Activated CD8-positive, alpha-beta T cell treated with anti-CD3 and anti-CD28 coated beads, Interleukin-2, amount 10 ng/mL, durations not matched to agents 7 days and 5 days (primary cell): ENCODE data around the gene SART1. TPM values are rescaled to one million over a fixed set of nuclear protein-coding genes. Genes with fewer than 3 reads are reported as not detected.

Experiments used
- ATAC-seq: fragments of 150-1000 bp; cut with Tn5 transposase; one replicate; pipeline ENCODE4 v1.10.0; 2021; ENCODE audit warnings: moderate library complexity
- CTCF ChIA-PET: fragments of 350-600 bp; sonication (Branson Sonifier 250); formaldehyde crosslinking; loops from one replicate; lab custom pipeline; 2021; ENCODE audit warnings: antibody characterized with exemption; lab: Charles Lee
- POLR2A ChIA-PET: fragments of 350-600 bp; sonication (Branson Sonifier 250); formaldehyde crosslinking; loops from one replicate; lab custom pipeline; 2021; ENCODE audit warnings: antibody characterized with exemption; lab: Charles Lee
- DNase-seq: peaks from one replicate; pipeline ENCODE4 v3.0.0-alpha.2; 2020
- H3K27ac Mint-ChIP-seq: one replicate; pipeline ENCODE4 v1.8.0; 2021; ENCODE audit warnings: mild to moderate bottlenecking, mixed read lengths
- H3K27me3 Mint-ChIP-seq: one replicate; pipeline ENCODE4 v1.8.0; 2021; ENCODE audit warnings: low read depth, mixed read lengths
- H3K36me3 Mint-ChIP-seq: one replicate; pipeline ENCODE4 v1.8.0; 2021; ENCODE audit warnings: low read depth, mixed read lengths
- H3K4me1 Mint-ChIP-seq: one replicate; pipeline ENCODE4 v1.8.0; 2021; ENCODE audit warnings: low read depth, mixed read lengths
- H3K4me3 Mint-ChIP-seq: one replicate; pipeline ENCODE4 v1.8.0; 2021; ENCODE audit warnings: mild to moderate bottlenecking, mixed read lengths
- H3K9me3 Mint-ChIP-seq: one replicate; pipeline ENCODE4 v1.8.0; 2022; ENCODE audit warnings: mixed read lengths; ENCODE audit not compliant: insufficient read depth
- total RNA-seq, 2 experiments: library from RNA; stranded (reverse); gene quantifications; one replicate each; pipeline ENCODE4 v1.2.3, GENCODE V29; 2021

Gene SART1, protein sequence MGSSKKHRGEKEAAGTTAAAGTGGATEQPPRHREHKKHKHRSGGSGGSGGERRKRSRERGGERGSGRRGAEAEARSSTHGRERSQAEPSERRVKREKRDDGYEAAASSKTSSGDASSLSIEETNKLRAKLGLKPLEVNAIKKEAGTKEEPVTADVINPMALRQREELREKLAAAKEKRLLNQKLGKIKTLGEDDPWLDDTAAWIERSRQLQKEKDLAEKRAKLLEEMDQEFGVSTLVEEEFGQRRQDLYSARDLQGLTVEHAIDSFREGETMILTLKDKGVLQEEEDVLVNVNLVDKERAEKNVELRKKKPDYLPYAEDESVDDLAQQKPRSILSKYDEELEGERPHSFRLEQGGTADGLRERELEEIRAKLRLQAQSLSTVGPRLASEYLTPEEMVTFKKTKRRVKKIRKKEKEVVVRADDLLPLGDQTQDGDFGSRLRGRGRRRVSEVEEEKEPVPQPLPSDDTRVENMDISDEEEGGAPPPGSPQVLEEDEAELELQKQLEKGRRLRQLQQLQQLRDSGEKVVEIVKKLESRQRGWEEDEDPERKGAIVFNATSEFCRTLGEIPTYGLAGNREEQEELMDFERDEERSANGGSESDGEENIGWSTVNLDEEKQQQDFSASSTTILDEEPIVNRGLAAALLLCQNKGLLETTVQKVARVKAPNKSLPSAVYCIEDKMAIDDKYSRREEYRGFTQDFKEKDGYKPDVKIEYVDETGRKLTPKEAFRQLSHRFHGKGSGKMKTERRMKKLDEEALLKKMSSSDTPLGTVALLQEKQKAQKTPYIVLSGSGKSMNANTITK
- total RNA-seq: 10 to 100 TPM; 88.0 to 90.3 TPM

DNA sequence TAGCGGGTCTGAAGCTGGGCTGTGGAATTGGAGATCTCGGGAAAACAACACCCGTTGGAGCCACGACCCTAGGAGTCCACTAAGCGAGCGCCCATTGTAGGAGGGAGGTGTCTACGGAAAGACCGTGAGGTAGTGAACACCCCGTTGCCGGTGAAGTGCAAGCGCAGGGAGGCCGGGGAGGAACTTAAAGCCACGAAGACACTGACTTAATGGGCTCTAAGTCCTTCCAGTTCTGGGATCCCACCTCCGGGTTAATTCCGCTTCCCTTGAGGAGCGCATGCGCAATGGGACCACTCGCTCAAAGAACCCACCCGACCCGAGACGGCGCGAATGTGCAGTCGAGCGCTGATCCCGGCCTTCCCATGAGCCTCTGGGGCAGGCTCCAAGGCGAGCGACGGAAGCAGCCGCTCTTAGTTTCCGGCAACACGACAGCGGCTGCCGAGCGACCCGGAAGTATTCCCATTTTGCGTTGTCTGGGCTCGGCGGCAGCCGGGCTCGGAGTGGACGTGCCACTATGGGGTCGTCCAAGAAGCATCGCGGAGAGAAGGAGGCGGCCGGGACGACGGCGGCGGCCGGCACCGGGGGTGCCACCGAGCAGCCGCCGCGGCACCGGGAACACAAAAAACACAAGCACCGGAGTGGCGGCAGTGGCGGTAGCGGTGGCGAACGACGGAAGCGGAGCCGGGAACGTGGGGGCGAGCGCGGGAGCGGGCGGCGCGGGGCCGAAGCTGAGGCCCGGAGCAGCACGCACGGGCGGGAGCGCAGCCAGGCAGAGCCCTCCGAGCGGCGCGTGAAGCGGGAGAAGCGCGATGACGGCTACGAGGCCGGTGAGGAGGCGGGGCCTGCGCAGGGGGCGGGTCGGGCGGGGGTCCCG, at the start of gene SART1:
TSS of gene SART1 (plus strand) at position 468 of the 874 bp plus-strand sequence. CDS start at position 515, 47 bp downstream.
- DNase-seq (peak; percentile 98), ATAC-seq (peak; percentile 94)
- H3K4me3 Mint-ChIP-seq: peak within 1 kb of the TSS; percentile 94
- no peaks in the 10 kb centered on the region for H3K27me3 Mint-ChIP-seq
- H3K9me3 Mint-ChIP-seq: no peaks in the 10 kb centered on the region
- ChIA-PET CTCF (interaction anchor here (1.1 to 6.0 kb wide), 6 partner anchors 24 to 182 kb away, joined by 3 to 35 read pairs (median 4); no protein-coding TSS in a partner anchor), POLR2A (interaction anchor here (0.6 to 2.0 kb wide), 9 partner anchors 21 to 402 kb away, joined by 3 to 10 read pairs (median 3); partner anchors contain the start of genes CCDC85B, FIBP and MUS81)
- H3K36me3 Mint-ChIP-seq: peaks cover 33% of the 10 kb centered on the region
- H3K4me1 Mint-ChIP-seq: peaks cover 58% of the 10 kb centered on the region
- H3K27ac Mint-ChIP-seq: peak within 1 kb of the TSS; percentile 95

DNA sequence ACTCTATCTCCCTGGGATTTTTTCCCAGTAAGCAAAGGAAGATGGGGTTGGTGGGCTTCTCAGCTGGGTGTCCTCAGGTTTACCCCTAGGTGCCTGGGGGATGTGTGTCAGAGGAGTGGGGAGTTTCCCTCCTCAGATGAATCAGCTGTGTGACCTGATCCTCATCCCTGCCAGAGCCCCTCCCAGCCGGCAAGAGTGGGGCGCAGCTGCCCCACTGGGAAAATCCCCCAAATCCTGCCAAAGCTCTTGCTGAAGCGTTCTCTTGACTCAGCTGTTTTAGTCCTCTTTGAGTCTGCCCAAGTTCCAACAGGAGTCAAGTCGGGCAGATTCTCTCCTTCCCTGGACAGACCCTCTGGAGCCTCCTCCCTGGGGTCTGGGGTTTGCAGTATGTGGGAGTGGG, 48.7 kb upstream of the SART1 start:
- DNase-seq: no peak
- ChIA-PET CTCF (interaction anchor here (1.0 to 5.4 kb wide), 3 partner anchors 16 to 75 kb away, joined by 3 to 41 read pairs (median 3); partner anchors contain the start of genes CCDC85B and FIBP), POLR2A (no interaction called here)
- H3K36me3 Mint-ChIP-seq: peaks cover 10% of the 10 kb centered on the region
- H3K4me3 Mint-ChIP-seq: no peak overlapping the region
- no peak overlapping the region for H3K27ac Mint-ChIP-seq
- no peaks in the 10 kb centered on the region for H3K27me3 Mint-ChIP-seq
- no peaks in the 10 kb centered on the region for H3K9me3 Mint-ChIP-seq
- no peak for ATAC-seq
- peaks cover 27% of the 10 kb centered on the region for H3K4me1 Mint-ChIP-seq

DNA sequence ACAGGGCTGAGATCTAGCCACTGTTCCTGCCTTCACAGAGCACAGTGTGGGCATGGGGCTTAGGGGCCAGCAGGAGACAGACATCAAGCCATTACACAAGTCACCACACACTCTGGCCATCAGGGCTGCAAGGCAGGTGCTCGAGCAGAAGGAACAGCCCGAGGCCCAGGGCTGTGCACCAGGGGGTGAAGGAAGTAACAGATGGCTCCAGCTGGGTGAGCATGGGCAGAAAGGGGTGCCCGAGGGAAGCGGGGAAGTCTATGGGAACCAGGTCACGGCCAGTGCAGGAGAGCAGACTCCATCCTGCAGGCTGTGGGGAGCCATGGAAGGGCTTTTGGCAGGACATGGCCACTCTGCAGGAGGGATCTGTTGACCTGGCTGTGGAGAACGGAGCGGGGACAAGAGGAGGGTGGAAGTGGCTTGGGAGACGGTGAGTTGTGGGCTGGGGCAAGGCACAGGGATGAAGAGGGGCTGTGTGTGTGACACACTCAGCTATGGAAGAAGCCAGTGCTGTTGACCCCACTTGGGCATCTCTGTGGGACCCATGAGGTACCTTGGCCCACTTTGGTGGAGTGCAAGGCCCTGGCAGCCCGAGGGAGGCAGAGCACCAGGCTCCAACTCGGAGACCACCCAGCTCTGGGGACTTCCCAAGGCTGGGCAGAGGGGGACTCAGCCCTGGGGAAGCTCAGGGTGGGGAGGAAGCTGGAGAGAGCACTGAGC, 46.3 kb upstream of the SART1 start:
- DNase-seq: no peak
- ChIA-PET CTCF (interaction anchor here (0.9 to 1.5 kb wide), 2 partner anchors 14 to 15 kb away, joined by 3 read pairs; partner anchors contain the start of gene FOSL1), POLR2A (interaction anchor here (0.6 to 2.4 kb wide), 5 partner anchors 10 to 41 kb away, joined by 3 to 13 read pairs (median 3); partner anchors contain the start of gene CCDC85B)
- ATAC-seq: no peak
- no peaks in the 10 kb centered on the region for H3K9me3 Mint-ChIP-seq
- no peaks in the 10 kb centered on the region for H3K27me3 Mint-ChIP-seq
- peaks cover 14% of the 10 kb centered on the region for H3K36me3 Mint-ChIP-seq
- peaks cover 26% of the 10 kb centered on the region for H3K4me1 Mint-ChIP-seq
- no peak overlapping the region for H3K27ac Mint-ChIP-seq
- H3K4me3 Mint-ChIP-seq: no peak overlapping the region

DNA sequence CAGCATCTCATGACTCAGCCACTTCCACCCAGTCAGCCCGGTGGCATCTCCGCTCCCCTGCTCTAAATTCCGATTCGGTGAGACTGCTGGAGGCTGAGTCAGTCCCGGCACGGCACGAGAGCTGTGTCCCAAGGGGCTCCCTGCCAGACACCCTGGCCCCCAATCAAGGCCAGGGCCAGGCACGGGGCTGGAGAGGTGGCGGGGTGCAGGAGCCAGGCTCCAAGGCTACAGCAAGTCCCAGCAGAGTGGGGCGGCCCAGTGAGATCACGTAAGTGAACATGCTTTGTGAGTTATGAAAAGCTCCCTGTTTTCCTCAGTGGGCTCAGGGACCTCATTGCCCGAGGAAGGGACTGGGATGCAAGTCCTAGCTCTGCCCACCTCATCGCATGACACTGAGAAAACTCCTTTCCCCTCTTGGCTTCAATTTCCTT, 45.7 kb upstream of the SART1 start:
- Mint-ChIP-seq H3K27me3 (no peaks in the 10 kb centered on the region), H3K4me3 (no peak overlapping the region), H3K4me1 (peaks cover 31% of the 10 kb centered on the region), H3K9me3 (no peaks in the 10 kb centered on the region), H3K27ac (no peak overlapping the region), H3K36me3 (peaks cover 20% of the 10 kb centered on the region)
- ChIA-PET POLR2A (interaction anchor here (0.6 to 2.4 kb wide), 2 partner anchors 10 to 25 kb away, joined by 3 to 13 read pairs; partner anchors contain the start of gene CCDC85B), CTCF (interaction anchor here (0.9 to 1.5 kb wide), 3 partner anchors 14 to 30 kb away, joined by 3 read pairs; partner anchors contain the start of gene FOSL1)
- DNase-seq (no peak), ATAC-seq (no peak)

DNA sequence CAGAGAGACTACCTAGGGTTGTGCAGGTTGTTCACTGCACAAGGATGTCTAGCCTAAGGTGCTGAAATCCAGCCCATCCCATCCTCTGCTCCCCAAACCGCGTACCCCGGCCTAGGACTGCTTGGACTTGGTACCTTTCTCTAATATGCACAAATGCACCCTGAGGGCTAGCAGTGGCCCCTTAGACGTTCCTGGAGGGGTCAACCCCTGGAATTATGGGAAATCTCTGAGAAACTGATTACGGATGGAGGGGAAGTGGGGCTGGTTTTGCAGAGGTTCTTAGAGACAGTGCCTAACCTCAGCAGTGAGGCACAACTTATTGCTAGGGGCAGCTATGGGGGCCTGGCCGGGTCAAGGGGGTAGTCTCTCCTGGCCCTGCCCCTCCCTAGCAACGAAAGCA, 45.1 kb upstream of the SART1 start:
- no peaks in the 10 kb centered on the region for H3K27me3 Mint-ChIP-seq
- H3K9me3 Mint-ChIP-seq: no peaks in the 10 kb centered on the region
- peak overlapping the region; percentile 86 for H3K4me3 Mint-ChIP-seq
- DNase-seq (no peak), ATAC-seq (no peak)
- ChIA-PET CTCF (interaction anchor here (0.9 to 1.5 kb wide), 3 partner anchors 15 to 31 kb away, joined by 3 read pairs; partner anchors contain the start of gene FOSL1), POLR2A (interaction anchor here (2.4 kb wide), 1 partner anchor 26 kb away, joined by 13 read pairs; the partner anchor contains the start of gene CCDC85B)
- peaks cover 21% of the 10 kb centered on the region for H3K36me3 Mint-ChIP-seq
- H3K27ac Mint-ChIP-seq: no peak overlapping the region
- H3K4me1 Mint-ChIP-seq: peaks cover 32% of the 10 kb centered on the region

DNA sequence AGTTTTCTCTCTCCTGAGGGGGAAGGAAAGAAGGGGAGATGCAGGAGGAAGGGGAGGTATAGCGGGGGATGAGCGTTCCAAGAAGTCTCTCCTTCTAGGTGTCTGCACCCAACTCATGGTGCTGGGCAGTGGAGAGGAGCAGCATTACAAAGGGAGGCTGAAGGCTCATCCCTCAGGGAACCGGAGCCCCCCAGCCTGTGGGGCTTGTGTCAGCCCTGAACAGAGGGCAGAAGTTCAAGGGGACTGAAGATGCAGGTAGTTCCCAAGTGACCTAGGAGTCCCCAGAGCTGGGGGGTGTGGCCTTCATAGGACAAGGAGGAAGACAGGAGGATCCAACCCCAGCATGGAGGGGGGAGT, 44.5 kb upstream of the SART1 start:
- no peaks in the 10 kb centered on the region for H3K27me3 Mint-ChIP-seq
- peaks cover 34% of the 10 kb centered on the region for H3K4me1 Mint-ChIP-seq
- POLR2A ChIA-PET: interaction anchor here (0.9 to 2.3 kb wide), 5 partner anchors 8 to 57 kb away, joined by 3 to 18 read pairs (median 7); partner anchors contain the start of genes CCDC85B and MUS81
- H3K4me3 Mint-ChIP-seq: peak overlapping the region; percentile 86
- no peaks in the 10 kb centered on the region for H3K9me3 Mint-ChIP-seq
- no peak overlapping the region for H3K27ac Mint-ChIP-seq
- H3K36me3 Mint-ChIP-seq: peaks cover 25% of the 10 kb centered on the region
- CTCF ChIA-PET: interaction anchor here (1.3 to 2.1 kb wide), 4 partner anchors 15 to 31 kb away, joined by 3 to 22 read pairs (median 6); partner anchors contain the start of genes CCDC85B, FIBP and FOSL1
- ATAC-seq (no peak), DNase-seq (no peak)

DNA sequence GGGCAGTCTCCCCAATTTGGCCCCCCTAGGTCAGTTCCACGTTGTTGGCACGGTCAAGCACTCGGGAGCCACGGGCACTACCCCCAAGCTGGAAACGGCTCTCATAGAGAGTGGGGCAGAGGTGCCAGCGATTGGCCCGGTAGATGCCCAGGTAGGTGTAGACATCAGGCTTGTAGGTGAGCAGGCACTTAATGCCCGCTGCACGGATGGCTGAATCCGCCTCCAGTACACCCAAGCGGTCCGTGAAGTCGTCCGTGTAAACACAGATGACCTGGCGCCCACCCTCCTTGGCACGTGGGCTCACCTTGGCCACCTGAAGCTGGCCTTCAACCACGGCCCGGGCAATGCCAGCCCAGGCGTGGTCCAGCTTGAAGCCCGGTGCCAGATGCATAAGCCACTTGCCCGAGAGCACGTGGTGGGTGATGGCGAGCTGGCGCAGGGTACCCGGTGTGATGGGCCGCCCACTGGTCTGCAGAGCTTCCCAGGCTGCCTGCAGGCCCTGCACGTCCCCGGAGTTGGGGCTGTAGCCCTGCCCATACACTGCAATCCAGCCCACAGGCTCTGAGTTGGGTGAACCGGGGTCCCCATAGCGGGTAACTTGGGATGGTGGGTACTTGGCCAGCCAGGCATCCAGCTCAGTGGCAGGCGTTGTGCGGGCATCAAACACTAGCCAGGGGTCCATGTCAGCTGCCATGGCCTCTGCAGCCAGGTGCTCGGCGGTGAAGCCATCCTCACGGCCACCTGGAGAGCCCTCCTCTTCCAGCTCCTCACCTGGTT, 43.9 kb upstream of the SART1 start:
- Mint-ChIP-seq H3K27me3 (no peaks in the 10 kb centered on the region), H3K36me3 (peaks cover 31% of the 10 kb centered on the region), H3K9me3 (no peaks in the 10 kb centered on the region), H3K27ac (no peak overlapping the region), H3K4me1 (peaks cover 39% of the 10 kb centered on the region), H3K4me3 (peak overlapping the region; percentile 86)
- ChIA-PET CTCF (interaction anchor here (0.6 to 2.1 kb wide), 8 partner anchors 9 to 127 kb away, joined by 3 to 22 read pairs (median 6); partner anchors contain the start of genes CCDC85B, FIBP and FOSL1), POLR2A (interaction anchor here (0.6 to 2.3 kb wide), 11 partner anchors 9 to 58 kb away, joined by 3 to 18 read pairs (median 3); partner anchors contain the start of genes CCDC85B and MUS81)
- ATAC-seq (no peak), DNase-seq (no peak)

DNA sequence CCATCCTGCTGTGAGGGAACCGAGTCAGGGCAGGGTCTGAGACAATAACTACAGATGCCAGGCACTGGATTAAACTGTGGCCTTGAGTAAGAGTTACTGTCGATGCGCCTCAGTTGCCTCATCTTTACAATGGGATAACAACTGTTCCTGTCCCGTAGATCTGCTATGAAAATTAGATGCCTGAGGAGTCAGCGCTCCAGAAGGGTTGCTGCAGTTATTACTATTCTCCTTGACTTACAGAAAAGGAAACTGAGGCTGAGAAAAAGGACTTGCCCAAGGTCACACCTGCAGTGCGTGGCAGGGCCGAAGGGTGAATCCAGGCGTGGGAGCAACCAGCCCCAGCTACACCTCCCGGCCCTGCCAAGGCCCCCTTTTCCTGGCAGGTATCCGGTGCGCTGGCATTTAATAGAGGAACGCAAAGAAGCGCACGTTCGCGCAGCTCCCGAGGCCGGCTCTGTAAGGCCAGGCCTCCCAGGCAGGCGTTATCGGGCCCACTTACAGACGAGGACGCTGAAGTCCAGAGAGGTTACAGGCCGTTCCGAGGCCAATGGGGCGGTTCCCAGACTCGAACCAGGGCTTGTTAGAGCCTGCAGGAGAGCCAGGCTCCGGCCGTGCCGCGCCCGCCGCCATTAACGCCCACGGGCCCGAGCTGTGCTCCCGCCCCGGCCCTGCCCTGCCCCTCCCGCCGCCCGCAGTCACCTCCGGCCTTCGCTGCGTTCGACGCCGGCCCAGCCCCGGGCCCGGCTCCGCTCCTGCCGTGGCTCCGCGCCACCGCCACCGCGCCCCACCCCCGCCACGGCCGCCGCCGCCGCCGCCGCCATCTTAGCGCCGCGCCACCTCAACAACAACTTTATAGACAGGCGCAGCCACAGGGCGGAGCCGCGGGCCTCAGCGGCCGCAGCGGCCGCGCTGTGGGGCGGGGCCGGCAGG, 43.1 kb upstream of the SART1 start, which contains the start of gene C11orf68:
TSS of gene C11orf68 (minus strand) at position 852 of the 930 bp plus-strand sequence. CDS start at position 821, 31 bp downstream.
- CTCF ChIA-PET: interaction anchor here (0.6 to 2.1 kb wide), 8 partner anchors 9 to 126 kb away, joined by 3 to 22 read pairs (median 6); partner anchors contain the start of genes CCDC85B, FIBP and FOSL1

More for the DNA sequence above, 43.1 kb upstream of the SART1 start, which contains the start of gene C11orf68:
- no peaks in the 10 kb centered on the region for H3K9me3 Mint-ChIP-seq
- peak within 1 kb of the TSS; percentile 94 for H3K4me3 Mint-ChIP-seq
- peak within 1 kb of the TSS; percentile 91 for H3K27ac Mint-ChIP-seq
- no peak for DNase-seq
- POLR2A ChIA-PET: interaction anchor here (0.6 to 2.3 kb wide), 10 partner anchors 9 to 59 kb away, joined by 3 to 18 read pairs (median 3); partner anchors contain the start of gene CCDC85B
- no peaks in the 10 kb centered on the region for H3K27me3 Mint-ChIP-seq
- ATAC-seq: peak; percentile 65
- peaks cover 44% of the 10 kb centered on the region for H3K4me1 Mint-ChIP-seq
- peaks cover 39% of the 10 kb centered on the region for H3K36me3 Mint-ChIP-seq
